HG03378 (cell line): ENCODE data around the gene ATAD1.

Experiments
- ATAC-seq: cut with Tn5 transposase; IDR thresholded peaks from one replicate; pipeline ENCODE4 v1.9.1; 2021; ENCODE audit warnings: mild to moderate bottlenecking, moderate library complexity; ENCODE audit not compliant: unreplicated experiment

Gene ATAD1

GRCh38 chr10:87720665-87721064 is 97.4 kb downstream of the ATAD1 start:
- ATAC-seq: no peak

- no peak for ATAC-seq
Observed at GRCh38 chr10:87716348-87716670, 101.7 kb downstream of the ATAD1 start.

- ATAC-seq: no peak
Observed at GRCh38 chr10:87715552-87716347, 102.3 kb downstream of the ATAD1 start.

DNA sequence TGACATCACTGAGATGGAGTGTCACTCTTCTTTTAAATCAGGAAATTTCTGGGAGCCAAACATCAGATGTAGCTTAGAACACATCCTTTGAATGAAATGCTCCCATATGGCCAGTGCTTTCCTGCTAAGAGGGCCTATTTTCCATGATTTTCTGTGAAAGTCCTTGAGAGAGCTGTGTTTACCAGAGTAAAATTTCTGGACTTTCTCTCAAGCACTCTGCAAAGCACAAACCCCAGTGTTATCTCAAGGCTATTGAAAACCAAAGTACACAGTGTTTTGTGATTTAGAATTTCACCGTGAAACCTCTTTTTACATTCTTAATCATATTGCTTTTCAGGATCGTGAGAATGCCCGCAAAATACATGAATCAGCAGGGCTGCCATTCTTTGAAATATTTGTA is 104.3 kb downstream of the ATAD1 start:
- ATAC-seq: no peak

DNA sequence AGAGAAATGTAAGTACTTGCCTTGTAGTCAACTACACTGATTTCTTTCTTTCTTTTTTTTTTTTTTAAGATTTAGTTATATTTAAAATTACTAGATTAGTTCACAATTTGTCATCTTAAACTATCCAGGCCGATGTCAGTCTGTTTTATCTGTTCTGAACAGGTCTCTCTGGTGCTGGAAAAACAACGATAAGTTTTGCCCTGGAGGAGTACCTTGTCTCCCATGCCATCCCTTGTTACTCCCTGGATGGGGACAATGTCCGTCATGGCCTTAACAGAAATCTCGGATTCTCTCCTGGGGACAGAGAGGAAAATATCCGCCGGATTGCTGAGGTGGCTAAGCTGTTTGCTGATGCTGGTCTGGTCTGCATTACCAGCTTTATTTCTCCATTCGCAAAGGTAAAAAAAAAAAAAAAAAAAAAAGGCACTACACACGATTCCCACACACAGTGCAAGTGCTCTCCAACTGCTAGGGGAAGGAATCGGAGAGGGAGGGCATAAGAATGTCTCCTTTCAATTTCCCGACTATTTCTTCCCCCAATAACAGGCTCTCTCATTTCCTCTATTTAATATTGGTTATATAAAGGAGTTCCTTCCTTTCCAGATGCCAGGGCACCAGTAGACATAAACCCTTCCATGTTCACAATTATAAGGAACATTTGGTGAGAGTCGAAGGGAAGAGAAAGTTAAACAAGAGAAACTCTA is 105.0 kb downstream of the ATAD1 start:
- no peak for ATAC-seq

GRCh38 chr10:87707254-87707653 is 110.8 kb downstream of the ATAD1 start:
- no peak for ATAC-seq

DNA sequence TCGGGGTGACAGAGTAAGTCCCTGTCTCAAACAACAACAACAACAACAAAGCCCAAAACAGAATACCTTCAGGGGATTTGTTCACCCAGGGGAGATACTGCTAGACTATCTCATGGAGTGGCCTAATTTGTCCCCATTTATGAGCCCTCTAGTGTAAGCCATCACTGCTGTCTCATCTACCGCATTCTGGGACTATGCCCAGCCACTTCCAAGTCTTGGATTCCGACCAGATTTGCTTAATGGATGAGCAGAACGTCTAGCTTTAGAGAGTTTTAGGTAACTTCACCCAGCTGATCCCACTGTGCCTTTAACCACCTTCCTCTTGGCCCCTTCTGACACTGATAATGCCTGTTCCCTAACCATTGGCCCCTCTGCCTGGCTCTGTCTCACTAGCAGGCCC is 111.3 kb downstream of the ATAD1 start:
- ATAC-seq: no peak

- ATAC-seq: no peak
Observed at GRCh38 chr10:87705339-87705738, 112.7 kb downstream of the ATAD1 start.

DNA sequence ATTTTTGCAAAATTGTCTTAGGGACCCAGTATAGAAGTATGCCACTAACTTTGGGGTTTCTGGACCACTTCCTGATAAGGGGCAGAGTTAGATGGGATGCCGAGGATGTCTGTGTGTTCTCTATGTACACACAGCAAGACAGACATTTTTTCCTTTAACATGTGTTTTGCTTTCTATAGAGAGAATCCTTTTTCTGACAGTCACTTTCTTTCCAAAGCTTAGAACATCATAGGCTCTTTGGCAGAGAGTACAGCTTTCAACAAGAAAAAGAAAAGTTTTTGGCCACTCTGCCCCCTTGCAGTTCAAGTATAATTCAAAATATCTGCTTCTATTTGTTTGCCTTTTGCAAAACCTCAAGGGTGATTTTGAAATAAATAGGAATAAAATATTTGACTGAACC is 114.3 kb downstream of the ATAD1 start:
- ATAC-seq: no peak

DNA sequence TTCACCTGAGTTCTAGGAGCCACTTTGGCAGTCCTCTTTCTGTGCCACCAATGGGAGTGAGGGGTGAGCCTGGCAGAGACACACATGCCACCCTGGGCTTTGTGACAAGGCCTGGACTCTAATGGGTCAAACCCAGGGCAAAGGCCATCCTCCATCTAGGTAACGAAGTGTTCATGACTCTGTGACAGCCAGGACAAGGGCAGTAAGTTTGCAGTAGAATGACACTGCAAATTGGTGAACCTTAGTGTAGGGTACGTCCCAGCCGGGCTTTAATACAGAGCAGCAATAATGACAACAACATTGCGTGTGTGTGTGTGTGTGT is 115.1 kb downstream of the ATAD1 start:
- ATAC-seq: no peak

DNA sequence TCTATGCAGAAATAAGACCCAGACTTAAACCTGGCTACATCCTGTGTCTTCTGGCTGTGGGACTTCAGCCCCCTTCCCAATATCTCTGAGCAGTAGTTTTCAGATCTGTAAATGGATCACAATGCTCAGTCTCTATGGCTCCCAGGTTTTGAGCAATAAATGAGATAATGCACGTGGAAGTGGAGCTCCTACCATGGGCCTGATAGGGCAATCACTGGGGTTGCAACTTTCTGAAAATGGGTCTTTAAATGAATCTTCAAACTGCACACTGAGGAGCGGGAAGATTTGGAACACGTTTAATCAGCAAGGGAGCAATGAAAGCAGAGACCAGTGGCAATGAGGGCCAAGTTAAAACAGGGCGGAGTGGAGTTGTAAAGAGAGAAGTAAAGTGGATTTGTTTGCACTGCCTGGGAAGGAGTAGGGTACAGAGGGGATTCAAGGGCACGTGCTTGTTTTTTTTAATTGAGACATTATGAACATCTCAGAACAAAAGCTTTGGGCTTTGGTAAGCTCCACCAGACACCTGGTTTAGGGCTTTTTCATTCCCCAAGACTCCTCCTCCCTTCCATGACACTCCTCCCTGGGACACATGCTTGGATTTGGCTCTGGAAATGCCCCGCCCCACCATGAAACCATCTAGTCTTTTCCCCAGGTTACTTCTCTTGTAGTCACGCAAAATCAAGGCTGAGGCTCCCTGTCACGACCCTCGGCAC is 115.6 kb downstream of the ATAD1 start:
- no peak for ATAC-seq
